A549 (cell line): ENCODE data around the gene UNC45A.

Source experiments
- CHD2 ChIP-seq: fragments of 150-350 bp; IDR thresholded peaks from 2 replicates; pipeline ENCODE4 v1.6.1; 2014; ENCODE audit warnings: low read length; ENCODE audit not compliant: partially characterized antibody
- NPAS2 ChIP-seq: fragments of 250-450 bp; sonication (Bioruptor Pico); IDR thresholded peaks from 2 replicates; pipeline ENCODE4 v1.8.0; 2022; ENCODE audit warnings: mild to moderate bottlenecking, moderate library complexity, borderline replicate concordance
- TF ChIP-seq, protein P1 (sequence below): fragments of >200 bp; sonication (Bioruptor Twin); formaldehyde crosslinking; IDR thresholded peaks from 3 replicates; pipeline ENCODE4 v1.5.1; 2016
- TF ChIP-seq, protein P2 (sequence below): fragments of 200-600 bp; sonication (generic); IDR thresholded peaks from 2 replicates; pipeline ENCODE4 v1.6.1; 2016; ENCODE audit warnings: antibody characterized with exemption, mild to moderate bottlenecking, moderate library complexity

DNA sequence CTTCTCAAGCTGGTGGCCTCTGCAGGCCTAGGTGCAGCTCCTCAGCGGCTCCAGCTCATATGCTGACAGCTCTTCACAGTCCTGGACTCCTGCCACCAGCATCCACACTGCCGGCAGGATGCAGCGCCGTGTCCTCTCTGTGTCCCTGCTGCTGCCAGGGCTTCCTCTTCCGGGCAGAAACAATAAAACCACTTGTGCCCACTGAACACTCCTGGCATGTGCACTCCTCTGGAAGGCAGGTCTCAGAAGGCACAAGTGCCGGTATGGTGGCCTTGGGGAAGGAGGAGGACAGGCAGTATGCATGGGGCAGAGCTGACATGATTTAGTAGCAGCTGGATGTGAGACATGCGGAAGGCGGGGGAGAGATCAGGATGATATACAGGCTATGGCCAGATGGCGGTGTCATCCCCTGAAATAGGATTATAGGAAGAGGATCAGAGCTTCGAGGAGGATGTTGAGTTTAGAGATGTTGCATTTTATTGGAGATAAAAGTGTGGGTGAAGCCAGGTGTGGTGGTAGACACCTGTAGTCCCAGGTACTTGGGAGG, 39.4 kb upstream of the UNC45A start:
- TF ChIP-seq NPAS2 (CRISPR knock-in tag) (no peak), CHD2 (no peak)
- TF ChIP-seq, protein P1, sequence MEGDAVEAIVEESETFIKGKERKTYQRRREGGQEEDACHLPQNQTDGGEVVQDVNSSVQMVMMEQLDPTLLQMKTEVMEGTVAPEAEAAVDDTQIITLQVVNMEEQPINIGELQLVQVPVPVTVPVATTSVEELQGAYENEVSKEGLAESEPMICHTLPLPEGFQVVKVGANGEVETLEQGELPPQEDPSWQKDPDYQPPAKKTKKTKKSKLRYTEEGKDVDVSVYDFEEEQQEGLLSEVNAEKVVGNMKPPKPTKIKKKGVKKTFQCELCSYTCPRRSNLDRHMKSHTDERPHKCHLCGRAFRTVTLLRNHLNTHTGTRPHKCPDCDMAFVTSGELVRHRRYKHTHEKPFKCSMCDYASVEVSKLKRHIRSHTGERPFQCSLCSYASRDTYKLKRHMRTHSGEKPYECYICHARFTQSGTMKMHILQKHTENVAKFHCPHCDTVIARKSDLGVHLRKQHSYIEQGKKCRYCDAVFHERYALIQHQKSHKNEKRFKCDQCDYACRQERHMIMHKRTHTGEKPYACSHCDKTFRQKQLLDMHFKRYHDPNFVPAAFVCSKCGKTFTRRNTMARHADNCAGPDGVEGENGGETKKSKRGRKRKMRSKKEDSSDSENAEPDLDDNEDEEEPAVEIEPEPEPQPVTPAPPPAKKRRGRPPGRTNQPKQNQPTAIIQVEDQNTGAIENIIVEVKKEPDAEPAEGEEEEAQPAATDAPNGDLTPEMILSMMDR = no peak
- TF ChIP-seq, protein P2, sequence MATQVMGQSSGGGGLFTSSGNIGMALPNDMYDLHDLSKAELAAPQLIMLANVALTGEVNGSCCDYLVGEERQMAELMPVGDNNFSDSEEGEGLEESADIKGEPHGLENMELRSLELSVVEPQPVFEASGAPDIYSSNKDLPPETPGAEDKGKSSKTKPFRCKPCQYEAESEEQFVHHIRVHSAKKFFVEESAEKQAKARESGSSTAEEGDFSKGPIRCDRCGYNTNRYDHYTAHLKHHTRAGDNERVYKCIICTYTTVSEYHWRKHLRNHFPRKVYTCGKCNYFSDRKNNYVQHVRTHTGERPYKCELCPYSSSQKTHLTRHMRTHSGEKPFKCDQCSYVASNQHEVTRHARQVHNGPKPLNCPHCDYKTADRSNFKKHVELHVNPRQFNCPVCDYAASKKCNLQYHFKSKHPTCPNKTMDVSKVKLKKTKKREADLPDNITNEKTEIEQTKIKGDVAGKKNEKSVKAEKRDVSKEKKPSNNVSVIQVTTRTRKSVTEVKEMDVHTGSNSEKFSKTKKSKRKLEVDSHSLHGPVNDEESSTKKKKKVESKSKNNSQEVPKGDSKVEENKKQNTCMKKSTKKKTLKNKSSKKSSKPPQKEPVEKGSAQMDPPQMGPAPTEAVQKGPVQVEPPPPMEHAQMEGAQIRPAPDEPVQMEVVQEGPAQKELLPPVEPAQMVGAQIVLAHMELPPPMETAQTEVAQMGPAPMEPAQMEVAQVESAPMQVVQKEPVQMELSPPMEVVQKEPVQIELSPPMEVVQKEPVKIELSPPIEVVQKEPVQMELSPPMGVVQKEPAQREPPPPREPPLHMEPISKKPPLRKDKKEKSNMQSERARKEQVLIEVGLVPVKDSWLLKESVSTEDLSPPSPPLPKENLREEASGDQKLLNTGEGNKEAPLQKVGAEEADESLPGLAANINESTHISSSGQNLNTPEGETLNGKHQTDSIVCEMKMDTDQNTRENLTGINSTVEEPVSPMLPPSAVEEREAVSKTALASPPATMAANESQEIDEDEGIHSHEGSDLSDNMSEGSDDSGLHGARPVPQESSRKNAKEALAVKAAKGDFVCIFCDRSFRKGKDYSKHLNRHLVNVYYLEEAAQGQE = no peak
